A673 (cell line): ENCODE data around the gene SEMA4A.

Source experiments
- CTCF ChIP-seq: fragments of 300-800, 200-600 bp; sonication (generic); conservative IDR thresholded peaks from 2 replicates; pipeline ENCODE4 v1.5.1; 2017; ENCODE audit warnings: low read depth, mild to moderate bottlenecking, antibody characterized with exemption, low read length, moderate library complexity, mixed read lengths
- EZH2 ChIP-seq: fragments of 200-600 bp; sonication (generic); IDR thresholded peaks from 2 replicates; pipeline ENCODE4 v1.6.1; 2017; ENCODE audit warnings: borderline replicate concordance, low read depth, mild to moderate bottlenecking, mixed read lengths, antibody characterized with exemption, low read length; ENCODE audit not compliant: poor library complexity, severe bottlenecking

GRCh38 chr1:156104065-156104810 is 49.1 kb upstream of the SEMA4A start:
- TF ChIP-seq CTCF (no peak), EZH2 (no peak)
